GM18517 (cell line): ENCODE results near the gene PPP2R5E.
"Not testable (repeated sequence)": the region's sequence is repeated elsewhere in the genome, so short reads cannot be mapped to it uniquely, and the experiment has no call there.

ENCODE experiments used
- ATAC-seq: cut with Tn5 transposase; IDR thresholded peaks from one replicate; pipeline ENCODE4 v1.9.1; 2021; ENCODE audit warnings: mild to moderate bottlenecking, moderate library complexity; ENCODE audit not compliant: unreplicated experiment

The PPP2R5E gene

DNA sequence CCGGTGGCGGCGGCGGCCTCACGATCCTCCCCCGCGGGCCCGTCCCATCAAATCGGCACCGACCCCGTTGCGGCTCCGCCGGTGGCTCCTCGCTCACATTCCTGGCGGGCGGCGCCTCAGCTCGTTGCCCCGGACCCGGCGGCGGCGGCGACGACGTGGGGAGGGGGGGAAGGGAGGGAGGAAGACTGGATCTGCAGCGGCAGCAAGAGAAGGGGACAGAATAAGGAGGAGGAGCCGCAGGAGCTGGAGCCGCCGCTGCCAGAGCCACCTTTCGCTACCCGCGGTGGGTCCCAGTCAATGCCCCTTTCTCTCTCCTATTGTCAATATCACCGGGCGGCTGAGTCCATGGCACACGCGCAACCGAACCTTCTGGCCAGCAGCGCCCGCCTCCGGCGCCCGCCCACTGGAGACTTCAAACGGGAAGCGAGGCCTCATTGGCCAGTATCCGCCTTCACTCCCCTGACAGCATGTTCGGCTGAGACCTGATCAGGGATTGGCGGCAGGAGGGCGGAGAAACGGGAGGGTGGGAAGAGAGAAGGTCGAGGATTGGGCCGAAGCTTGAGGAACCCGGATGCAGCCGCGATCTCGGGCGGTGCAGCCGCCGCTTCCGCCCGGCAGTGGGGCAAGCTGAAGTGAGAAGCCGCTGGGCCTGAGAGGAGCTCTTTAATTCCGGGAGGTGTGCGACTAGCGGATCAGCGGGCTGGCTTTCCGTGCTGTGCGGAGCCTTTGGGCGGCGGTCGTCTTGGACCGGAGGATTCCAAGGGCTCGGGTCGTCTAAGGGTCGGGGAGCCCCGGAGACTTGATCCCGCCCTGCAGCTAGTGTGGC lies at the start of gene PPP2R5E:
TSS of gene PPP2R5E (minus strand) at position 378 of the 826 bp plus-strand sequence. CDS start 3,692 bp downstream, outside the sequence.
- ATAC-seq, result peak; percentile 96

DNA sequence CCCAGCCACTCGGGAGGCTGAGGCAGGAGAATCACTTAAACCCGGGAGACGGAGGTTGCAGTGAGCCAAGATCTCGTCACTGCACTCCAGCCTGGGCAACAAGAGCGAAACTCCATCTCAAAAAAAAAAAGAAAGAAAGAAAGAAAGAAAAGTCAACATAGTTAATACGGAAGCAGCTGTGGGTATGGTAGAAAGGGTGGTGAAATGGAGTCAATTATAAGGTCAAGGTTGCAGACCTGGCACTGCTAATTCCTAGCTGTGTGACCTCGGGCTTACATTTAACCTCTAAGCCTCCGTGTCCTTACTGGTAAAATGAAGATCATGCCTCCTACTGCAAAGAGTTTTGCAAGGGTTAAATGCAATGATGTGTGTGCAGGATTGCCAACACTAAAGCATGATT lies 39.9 kb upstream of the PPP2R5E start:
- ATAC-seq, result not testable (repeated sequence)

DNA sequence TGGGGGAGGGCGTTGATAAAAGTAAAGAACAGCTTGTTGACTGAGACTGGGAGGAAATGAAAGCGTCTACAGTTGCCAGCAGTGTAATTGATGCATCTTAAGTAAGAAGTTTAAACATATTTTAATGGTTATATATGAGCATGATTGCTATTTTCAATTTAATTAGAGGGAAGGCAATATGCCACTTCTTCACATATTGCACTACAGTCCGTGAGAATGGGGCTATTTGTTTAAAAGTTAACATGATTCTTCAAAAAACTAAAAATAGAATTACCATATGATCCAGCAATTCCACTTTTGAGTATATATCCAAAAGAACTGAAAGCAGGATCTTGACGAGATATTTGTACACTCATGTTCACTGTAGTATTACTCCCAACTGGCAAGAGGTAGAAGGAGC lies 38.3 kb upstream of the PPP2R5E start:
- ATAC-seq, result no peak

DNA sequence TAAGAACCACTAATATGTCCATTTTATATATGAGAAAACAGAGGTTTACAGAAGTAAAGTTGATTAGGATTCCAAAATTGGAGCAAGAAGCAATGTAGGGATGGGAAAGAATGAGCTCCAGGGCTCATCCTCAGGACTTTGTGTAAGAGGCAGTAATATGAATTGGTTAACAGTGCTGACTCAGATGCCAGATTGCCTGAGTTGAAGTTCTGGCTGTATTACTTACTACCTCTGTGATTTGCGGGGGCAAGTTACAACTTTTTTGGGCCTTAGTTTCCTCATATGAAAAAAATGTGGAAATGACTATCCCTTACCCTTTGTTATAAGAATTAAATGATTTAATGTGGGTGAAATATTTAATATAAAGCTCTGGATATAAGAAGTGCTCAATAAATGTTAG lies 35.1 kb upstream of the PPP2R5E start:
- ATAC-seq, result no peak

DNA sequence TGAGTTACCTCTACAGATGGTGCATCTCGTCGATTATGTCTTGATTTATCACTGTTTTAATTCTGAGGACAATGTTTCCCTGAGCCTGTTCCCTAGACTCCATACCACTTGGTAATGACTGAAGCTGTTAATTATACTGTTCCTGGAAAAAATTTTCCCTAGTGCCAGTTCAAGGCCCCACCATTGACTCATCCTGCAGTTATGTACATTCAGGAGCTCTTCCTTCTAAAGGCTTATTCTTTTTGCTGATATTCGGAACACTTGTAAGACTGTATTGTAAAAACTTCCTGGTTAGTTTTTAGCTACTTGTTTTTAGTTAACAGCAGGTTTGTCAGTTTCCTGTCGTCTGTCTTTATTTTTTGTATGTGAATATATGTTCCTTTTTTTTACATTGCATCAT lies 30.4 kb upstream of the PPP2R5E start:
- no peak for ATAC-seq

DNA sequence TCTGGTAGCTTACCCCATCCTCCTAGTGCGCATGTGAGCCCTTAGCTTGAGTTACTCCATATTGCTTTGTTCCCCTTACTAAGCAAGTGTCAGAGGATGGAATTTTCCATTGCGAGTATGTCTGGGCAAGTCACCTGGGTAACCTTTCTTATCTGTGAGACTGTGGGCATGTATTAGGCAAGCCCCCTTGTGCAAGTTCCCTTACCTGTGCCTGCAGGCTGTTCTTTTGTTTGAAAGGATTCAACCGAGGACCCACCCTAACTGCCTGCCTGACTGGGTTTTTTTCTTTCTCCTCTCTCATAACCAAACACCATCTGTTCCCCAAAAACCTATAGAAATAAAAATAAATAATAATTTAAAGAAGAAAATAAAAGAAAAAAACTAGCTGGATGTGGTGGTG lies 22.3 kb upstream of the PPP2R5E start:
- no peak for ATAC-seq

DNA sequence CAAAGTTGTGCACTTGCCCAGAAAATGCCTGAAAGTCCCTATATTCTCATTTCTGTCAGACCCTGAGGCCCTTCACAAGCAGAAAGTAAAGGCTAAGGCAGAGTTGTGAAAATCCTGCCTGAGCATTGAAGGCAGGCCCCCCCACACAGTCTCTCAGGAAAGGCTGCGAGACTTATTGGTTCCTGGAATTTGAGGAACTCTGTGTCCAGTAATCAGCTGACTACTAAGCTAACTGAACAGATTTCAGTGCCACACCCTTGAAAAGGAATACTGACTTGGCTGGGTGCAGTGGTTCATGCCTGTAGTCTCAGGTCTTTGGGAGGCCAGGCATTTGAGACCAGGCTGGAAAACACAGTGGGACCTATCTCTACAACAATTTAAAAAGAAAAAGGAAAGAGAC lies 21.1 kb upstream of the PPP2R5E start:
- ATAC-seq, result no peak

DNA sequence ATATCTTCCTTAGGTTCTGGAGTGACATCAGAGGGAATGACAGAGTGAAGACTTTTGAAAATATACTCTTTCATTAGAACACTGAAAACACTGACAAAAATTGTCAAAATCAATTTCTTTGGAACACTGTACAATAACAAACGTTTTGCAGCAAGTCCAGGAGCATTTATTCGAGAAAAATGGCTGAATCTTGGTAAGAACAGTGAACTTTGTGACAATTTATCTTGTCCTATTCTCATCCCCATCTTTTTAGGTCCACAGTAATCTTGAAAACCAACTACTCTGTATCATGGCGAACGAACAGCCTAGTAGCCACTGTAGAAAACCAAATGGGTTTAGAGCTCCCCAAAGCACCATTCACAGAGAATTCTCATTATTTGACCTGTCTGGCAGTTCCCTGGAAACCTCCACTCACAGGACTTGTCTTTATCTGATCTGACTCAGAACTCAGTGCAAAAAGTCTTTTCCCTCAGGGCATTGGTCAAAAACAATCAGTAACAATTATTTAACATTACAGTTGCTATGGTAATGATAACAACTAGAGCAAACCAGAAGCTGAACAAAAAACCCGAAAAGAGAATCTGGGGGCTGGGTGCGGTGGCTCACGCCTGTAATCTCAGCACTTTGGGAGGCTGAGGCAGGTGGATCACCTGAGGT lies 20.3 kb upstream of the PPP2R5E start:
- no peak for ATAC-seq

DNA sequence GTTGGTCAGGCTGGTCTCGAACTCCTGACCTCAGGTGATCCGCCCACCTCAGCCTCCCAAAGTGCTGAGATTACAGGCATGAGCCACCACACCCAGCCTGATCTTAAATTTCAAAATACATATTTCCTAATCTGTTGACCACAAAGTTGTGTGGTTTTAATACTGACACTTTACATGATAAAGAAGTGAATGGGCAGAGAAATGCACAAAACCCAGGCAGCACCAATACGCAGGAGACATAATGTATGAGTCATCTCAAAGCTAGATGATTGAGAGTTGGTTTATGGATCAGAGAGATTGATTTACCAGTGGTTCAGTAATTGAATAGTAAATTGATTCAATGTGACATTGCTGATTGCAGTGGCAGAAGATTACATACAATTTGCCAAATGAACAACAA lies 19.2 kb upstream of the PPP2R5E start:
- no peak for ATAC-seq

DNA sequence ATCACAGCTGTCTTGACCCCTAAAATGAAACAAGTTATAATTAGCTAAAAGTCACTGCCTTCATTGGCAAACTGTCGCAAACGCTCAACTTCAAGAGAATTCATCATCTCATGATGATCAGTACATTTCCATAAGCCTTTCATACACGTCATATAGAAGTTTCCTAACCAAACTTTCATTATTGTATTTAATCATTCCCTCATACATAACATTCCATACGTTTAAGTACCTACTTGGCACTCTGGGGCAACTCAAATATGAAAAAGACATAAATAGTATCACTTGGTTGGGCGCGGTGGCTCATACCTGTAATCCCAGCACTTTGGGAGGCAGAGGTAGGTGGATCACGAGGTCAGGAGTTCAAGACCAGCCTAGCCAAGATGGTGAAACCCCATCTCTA lies 12.4 kb upstream of the PPP2R5E start:
- ATAC-seq, result no peak

DNA sequence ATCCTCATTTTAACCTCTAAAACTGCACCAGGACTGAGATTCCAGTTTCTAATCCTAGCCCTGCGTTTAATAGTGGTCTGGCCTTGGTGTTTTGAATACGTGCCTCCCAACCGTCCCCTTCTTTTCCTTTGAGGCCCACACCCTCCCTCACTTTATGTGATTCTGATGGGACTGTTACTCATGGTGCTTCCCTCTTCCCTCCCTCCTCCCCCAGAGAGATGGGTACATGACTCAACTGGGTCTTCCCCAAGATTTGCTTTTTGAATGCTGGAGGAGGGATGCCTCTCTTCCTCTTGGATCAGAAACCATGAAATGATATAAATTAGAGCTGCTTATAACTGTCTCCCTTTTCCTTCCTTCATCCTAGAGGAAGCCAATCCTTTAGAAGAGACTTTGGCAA lies 8.2 kb upstream of the PPP2R5E start:
- no peak for ATAC-seq

DNA sequence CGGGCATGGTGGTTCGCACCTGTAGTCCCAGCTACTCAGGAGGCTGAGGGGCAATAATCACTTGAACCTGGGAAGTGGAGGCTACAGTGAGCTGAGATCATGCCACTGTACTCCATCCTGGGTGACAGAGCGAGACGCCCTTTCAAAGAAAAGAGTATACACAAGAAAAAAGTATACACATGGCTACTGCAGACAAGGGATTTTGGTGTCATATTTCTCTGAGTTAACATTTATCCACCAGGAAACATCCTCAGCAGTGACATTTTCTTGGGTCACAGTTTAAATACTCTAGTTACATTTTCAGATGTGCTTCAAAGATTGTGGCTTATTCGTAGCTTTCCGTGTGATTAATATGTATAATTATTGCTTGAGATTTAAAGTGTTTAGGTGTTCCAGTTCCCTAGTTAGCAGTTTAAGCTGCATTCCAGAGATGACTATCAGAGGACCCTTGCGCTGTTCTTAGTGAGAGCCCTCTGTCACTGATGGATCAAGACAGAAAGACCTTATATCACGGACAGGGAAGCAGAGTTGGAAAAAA lies 4.7 kb upstream of the PPP2R5E start:
- ATAC-seq, result no peak

DNA sequence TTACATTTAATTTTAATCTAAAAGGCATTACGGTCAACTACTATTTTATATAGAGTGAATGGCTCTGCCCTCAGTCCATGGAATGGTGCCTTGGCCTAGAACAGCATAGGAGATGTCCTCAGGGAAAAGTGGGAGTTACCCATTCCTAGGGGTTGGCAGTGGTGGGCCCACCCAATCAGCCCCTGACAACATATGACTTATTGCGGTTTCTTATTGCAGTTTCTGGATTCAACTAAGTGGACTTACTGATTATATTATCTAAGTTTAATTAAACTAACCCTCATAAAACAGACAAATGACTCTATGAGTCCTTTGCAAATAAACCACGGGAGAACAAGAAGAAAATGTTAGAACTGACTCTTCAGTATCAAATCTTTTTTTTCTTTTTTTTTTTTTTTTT lies 2.3 kb upstream of the PPP2R5E start:
- no peak for ATAC-seq

DNA sequence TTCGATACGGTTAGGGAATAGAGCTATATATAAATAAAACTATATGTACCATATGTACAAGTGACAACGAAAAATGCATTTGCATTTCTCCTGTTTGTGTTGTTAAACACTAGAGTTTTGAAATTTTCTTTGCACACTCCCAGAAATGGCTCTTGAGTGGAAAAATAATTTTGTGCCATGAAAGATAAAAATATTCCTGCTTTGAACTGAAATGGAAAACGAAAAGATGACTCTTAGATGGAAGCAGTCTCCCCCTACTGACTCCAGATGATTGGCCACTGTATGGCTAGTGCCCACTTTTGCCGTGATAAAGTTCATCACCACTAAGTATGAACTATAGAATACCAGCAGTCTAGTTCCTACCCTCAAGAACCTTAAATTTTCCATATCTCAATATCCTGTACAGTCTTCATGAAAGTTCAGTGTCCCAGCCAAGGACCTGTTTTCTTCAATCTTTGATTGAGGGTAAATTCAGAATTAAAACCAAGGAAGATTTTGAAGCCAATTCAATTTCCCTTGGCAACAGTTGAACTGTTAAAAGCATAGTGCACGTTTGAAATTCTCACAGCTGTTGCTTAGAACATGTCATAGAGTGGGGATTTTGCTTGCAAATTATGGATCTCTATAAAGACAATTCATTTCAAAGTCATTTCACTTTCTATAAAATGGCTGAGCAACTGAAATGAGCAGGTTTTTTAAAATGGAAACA lies 1.6 kb upstream of the PPP2R5E start:
- no peak for ATAC-seq

DNA sequence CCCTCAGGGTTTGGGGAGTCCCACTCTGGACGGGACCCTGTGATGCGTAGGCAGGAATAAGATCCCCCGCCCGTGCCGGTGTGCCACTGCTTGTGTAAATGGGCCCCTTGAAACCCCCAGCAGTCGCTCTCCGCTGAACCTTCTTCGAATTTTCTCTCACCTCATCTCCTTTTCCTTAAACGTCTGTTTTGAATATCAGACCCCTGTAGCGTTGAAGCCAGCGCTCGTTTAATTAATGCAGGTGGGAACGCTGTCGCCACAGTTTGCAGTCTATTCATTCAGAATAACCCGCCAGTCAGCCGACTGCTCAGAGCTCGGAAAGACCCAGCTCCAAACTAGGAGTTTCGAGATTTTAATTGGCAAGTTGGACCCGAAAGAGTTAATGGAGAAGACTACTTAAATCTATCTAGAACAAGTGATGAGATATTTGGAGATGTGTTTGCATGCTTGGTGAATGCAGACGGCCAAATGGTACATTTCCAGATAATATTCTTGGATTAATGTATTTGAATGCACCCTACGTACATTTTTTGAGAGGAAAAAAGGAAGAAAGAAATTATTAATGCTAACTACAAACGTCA lies 739 bp upstream of the PPP2R5E start:
- peak; percentile 33 for ATAC-seq

DNA sequence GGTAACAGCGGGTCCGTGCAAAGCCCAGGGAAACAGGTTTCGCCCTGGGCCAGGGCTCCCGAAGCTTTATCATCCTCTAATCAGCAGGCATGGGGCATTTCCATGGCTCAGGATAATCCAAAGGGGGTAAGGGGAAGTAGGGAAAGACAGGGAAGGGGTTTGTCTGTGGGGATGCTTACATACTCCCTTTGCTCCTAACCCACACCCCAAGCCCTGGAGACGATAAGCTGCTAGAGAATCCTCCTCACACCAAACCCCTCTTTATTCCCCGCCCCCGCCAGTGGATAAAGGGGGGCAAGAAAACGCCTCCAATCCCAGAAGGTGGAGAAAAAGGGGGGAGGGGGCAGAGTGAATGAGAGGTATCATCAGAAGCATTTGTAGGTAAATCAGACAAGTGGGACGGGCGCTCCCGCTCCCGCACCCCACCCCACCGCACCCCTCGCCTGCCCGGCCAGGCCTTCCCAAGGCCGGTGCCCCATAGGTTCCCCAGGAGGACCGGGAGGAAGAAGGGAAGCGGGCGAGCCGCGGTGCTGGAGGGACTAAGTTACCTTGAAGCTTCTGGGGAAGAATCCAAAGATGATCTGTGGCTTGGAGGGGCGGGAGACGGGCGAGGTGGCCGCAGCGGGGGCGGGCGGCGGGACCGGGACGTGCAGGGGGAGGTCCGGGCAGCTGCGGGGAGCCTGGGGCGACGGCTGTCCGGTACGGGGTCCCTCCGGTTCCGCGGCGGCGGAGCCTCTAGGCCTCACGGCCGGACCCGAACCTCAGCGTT lies 762 bp downstream of the PPP2R5E start:
- no peak for ATAC-seq

DNA sequence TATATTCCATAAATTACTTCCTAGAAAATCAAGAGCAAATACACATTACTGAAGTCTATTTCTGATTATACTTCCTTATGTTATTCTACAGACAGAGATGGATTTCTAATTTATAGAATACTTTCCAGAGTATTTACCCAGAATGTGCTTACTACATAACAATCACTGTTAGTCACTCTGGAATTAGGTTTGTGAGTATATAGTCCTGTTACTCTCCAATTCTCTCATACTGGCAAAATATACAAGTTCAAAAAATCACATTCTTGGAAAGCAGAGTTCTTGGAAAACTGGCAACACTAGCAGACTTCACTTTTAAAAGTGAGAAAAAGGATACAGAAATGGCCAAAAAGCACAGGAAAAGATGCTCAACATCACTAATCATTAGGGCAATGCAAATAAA lies 7.3 kb downstream of the PPP2R5E start:
- no peak for ATAC-seq

DNA sequence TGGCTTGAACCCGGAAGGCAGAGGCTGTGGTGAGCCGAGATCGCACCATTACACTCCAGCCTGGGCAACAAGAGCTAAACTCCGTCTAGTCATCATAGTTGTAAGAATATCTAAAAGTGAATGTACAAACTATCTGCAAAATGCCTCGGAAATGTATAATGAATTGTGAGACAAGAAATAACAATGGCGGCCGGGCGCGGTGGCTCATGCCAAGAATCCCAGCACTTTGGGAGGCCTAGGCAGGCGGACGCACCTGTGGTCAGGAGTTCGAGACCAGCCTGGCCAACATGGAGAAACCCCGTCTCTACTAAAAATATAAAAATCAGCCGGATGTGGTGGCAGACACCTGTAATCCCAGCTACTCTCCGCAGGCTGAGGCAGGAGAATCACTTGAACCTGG lies 9.7 kb downstream of the PPP2R5E start:
- no peak for ATAC-seq

DNA sequence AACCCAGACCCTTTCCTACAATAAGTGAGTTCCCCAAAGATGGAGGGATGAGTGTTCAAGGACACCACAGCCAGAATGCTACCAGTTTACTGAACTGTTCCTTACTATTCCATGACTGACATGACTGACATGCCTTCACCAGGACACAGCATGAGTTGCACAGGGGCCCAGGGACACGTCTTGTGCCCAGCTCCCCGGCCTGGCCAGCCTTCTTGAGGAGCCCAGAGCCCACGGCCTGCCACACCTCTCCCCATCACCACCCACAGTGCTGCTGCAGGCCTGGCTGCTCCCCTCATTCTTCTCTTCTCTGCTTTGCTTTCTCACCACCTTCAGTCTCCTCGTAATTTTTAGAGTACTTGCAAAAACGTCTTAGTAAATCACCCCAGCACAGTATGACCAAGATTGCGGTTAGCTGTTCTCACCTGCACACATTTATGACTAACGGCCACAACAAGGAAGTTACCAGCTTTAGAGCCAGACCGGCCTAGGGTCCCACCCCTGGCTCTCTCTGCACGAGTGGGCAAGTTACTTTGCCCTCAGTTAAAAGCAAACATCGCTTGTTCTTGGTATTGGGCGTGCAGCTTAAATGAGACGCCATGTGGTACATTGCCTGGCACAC lies 18.5 kb downstream of the PPP2R5E start:
- no peak for ATAC-seq
